T47D (cell line): ENCODE results near the gene SPATA31D4.

Experiments
- DNase-seq, 2 experiments: peaks; one replicate each; pipeline versions ENCODE4 v3.0.0 to v3.0.0-alpha.2; 2011 to 2012; ENCODE audit warnings: low read depth in 1 of 2, low spot score in 1 of 2
- JUND ChIP-seq: IDR thresholded peaks from 2 replicates; pipeline ENCODE4 v1.6.1; 2012; ENCODE audit warnings: low read depth
- in situ Hi-C: cut with HindIII; loops from 2 replicates; pipeline ENCODE4 v1.10.0; 2016; ENCODE audit warnings: low sequenced_read_pairs, low pct_unique_long_range_greater_than_20kb

Gene SPATA31D4

GRCh38 chr9:81974764-81975163 lies 46.5 kb downstream of the SPATA31D4 start:
- no peak for TF ChIP-seq JUND
- no peak for DNase-seq
- in situ Hi-C loops: no loop called here

GRCh38 chr9:81976351-81976750 lies 48.1 kb downstream of the SPATA31D4 start:
- no peak for TF ChIP-seq JUND
- in situ Hi-C loops: no loop called here
- DNase-seq: no peak

GRCh38 chr9:81979196-81979595 lies 51.0 kb downstream of the SPATA31D4 start:
- DNase-seq: no peak
- in situ Hi-C loops: no loop called here
- no peak for TF ChIP-seq JUND

GRCh38 chr9:81980568-81980967 lies 52.3 kb downstream of the SPATA31D4 start:
- in situ Hi-C loops: no loop called here
- no peak for DNase-seq
- TF ChIP-seq JUND: no peak

- no peak for TF ChIP-seq JUND
- in situ Hi-C loops: no loop called here
- DNase-seq: no peak
Observed at GRCh38 chr9:81981883-81982282, 53.7 kb downstream of the SPATA31D4 start.
